A549 (cell line): ENCODE measurements around the gene GNG8.

Experiments used
- KDM1A ChIP-seq: fragments of 200-600 bp; sonication (generic); IDR thresholded peaks from 2 replicates; pipeline ENCODE4 v1.6.1; 2016; ENCODE audit warnings: low read depth, mild to moderate bottlenecking
- TF ChIP-seq, protein P1 (sequence below): fragments of >200 bp; sonication (Bioruptor Twin); formaldehyde crosslinking; IDR thresholded peaks from 3 replicates; pipeline ENCODE4 v1.5.1; 2016
- TF ChIP-seq, protein P2 (sequence below): IDR thresholded peaks from 2 replicates; pipeline ENCODE4 v1.6.1; 2012

DNA sequence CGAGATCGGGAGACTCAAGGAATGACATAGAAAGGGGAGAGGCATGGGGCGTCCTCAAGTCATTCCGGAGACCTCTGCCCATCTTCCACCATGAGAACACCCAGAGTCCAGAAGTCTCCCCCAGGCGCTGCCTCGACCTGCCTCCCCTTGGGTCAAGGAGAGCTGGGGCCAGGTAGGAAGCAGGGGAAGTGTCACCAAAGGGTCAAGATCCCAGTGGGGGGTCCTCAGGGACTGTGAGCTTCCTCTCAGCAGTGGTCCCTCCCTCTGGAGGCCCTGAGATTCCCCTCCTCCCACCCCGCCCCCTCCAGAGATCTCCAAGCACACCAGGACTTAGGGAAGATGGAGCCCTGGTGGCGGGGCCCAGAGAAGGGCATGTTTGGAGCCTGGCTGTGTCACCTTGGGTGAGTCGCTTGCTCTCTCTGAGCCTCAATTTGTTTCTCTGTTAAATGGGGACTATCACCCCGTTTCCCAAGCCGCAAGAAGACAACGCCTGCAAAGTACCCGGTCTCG lies 24.1 kb upstream of the GNG8 start:
- TF ChIP-seq KDM1A, result no peak
- TF ChIP-seq, protein P1, sequence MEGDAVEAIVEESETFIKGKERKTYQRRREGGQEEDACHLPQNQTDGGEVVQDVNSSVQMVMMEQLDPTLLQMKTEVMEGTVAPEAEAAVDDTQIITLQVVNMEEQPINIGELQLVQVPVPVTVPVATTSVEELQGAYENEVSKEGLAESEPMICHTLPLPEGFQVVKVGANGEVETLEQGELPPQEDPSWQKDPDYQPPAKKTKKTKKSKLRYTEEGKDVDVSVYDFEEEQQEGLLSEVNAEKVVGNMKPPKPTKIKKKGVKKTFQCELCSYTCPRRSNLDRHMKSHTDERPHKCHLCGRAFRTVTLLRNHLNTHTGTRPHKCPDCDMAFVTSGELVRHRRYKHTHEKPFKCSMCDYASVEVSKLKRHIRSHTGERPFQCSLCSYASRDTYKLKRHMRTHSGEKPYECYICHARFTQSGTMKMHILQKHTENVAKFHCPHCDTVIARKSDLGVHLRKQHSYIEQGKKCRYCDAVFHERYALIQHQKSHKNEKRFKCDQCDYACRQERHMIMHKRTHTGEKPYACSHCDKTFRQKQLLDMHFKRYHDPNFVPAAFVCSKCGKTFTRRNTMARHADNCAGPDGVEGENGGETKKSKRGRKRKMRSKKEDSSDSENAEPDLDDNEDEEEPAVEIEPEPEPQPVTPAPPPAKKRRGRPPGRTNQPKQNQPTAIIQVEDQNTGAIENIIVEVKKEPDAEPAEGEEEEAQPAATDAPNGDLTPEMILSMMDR, result no peak
- TF ChIP-seq, protein P2, sequence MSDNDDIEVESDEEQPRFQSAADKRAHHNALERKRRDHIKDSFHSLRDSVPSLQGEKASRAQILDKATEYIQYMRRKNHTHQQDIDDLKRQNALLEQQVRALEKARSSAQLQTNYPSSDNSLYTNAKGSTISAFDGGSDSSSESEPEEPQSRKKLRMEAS, result no peak
